HG03342 (cell line): Measurements from ENCODE around the gene CCL19.
"Not testable (repeated sequence)": the region's sequence is repeated elsewhere in the genome, so short reads cannot be mapped to it uniquely, and the experiment has no call there.

Source experiments
- ATAC-seq: cut with Tn5 transposase; IDR thresholded peaks from one replicate; pipeline ENCODE4 v1.9.1; 2021; ENCODE audit warnings: mild to moderate bottlenecking, moderate library complexity; ENCODE audit not compliant: unreplicated experiment

The CCL19 gene

DNA sequence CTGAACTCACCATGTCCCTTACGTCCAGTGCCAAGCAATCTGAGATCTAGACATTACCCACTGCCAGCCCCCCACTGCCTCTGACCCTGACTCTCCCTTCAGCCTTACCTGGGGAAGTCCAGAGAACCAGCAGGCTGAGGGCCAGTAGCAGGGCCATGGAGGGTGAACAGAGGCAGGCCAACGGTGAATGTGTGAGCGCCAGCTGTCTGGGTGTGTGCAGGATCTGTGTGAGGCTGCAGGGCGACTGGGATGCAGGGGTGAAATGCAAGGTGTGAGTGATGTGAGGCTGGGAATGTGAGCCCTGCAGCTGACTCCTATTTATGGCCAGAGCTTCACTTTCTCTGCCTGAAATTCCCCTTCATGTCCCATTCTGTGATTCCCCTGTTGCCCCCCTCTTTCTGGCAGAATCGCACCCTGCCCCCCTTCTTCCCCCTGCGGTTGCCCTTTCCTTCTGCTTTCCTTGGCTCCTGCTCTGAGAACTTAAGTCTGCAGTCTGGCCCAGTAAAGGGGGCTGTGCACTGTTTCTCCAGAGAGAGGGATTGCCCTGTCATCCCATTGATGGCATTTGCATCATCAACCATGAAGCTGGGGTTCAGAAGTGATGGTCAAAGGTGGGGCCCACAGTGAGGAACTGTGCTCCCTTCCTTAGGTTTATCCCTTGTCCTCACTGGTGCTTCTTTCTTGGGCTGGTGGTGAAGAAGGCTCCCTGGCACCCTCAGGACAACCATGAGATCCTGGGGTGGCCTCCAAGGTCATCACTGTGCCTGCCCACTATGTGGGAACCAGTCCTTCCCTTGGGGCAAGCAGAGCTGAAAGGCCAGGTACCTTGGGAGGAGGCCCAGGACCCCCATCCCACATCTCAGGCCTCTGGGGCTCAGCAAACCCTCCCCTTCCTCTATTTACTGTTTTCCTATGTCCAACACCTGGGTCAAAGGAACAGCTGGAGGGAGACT is at the start of gene CCL19:
Gene CCL19, minus strand, starts transcription at position 294 of the 953 bp plus-strand sequence. Its CDS starts 137 bp downstream, at position 157.
- ATAC-seq, result no peak

- ATAC-seq, result not testable (repeated sequence)
Observed at GRCh38 chr9:34740176-34740575, 49.1 kb upstream of the CCL19 start.

GRCh38 chr9:34737677-34738260 is 46.7 kb upstream of the CCL19 start:
- ATAC-seq, result no peak

DNA sequence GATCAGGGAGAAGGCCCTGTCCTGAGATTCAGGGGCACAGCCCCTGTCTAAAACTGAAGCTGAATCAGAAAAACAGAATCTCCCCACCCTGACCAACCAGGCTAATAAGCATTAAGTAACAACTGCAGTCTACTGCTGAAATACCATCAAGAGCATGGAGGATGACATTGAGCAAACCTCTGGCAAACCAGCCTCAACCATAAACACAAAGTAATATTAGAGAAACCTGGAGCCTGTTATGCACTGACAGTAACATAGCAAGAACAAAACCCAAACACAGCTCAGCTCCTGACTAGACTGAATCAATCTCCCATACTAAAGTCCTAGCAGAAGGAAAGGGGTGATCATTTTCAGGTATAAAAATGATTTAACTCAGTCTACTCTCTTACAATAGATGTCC is 43.6 kb upstream of the CCL19 start:
- no peak for ATAC-seq

DNA sequence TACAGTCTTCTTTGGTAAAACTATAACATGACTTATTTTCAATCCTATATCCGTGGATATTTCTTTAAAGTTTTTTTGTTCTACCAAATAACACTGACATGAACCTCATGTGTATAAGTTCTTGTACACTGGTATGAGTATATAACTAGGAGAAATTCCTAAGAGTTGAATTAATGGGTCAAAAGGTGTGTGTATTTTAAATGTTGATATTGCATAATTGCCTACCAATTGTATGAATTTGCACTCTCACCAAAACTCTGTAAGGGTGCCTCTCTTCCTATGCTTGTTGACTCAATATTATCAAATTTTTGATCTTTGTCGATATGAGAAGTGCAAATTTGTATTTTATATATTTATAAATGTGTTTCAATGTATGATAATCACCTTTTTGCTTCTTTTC is 41.8 kb upstream of the CCL19 start:
- ATAC-seq, result no peak

GRCh38 chr9:34732478-34732877 is 41.4 kb upstream of the CCL19 start:
- ATAC-seq, result no peak

- no peak for ATAC-seq
Observed at GRCh38 chr9:34723141-34723540, 32.1 kb upstream of the CCL19 start.

- ATAC-seq, result not testable (repeated sequence)
Observed at GRCh38 chr9:34719769-34720025, 28.6 kb upstream of the CCL19 start.

DNA sequence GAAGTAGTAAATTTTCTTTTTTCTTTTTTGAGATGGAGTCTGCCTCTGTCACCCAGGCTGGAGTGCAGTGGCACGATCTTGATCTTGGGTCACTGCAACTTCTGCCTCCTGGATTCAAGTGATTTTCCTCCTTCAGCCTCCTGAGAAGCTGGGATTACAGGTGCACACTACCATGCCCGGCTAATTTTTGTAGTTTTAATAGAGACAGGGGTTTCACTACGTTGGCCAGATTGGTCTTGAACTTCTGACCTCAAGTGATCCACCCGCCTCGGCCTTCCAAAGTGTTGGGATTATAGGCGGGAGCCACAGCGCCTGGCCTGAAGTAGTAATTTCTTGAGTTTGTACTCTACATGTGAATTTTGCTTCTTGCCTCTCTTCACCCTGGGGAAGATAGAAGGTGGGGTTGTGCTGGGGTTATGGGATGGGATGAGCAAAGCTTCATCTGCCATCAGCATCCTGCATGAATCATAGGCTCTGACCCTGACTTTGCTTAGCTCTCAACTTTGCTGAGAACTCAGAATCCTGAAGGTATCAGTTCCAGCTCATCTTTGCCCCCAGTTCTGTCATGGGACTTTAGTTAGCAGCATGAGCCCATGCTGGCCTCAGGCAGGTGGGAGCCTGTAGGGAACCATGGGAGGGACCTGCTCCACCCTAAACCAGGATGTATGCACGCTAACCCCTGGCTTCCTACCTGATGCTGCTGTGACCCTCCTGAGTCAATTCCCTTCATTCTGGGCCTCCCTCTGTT is 28.1 kb upstream of the CCL19 start:
- ATAC-seq, result no peak

DNA sequence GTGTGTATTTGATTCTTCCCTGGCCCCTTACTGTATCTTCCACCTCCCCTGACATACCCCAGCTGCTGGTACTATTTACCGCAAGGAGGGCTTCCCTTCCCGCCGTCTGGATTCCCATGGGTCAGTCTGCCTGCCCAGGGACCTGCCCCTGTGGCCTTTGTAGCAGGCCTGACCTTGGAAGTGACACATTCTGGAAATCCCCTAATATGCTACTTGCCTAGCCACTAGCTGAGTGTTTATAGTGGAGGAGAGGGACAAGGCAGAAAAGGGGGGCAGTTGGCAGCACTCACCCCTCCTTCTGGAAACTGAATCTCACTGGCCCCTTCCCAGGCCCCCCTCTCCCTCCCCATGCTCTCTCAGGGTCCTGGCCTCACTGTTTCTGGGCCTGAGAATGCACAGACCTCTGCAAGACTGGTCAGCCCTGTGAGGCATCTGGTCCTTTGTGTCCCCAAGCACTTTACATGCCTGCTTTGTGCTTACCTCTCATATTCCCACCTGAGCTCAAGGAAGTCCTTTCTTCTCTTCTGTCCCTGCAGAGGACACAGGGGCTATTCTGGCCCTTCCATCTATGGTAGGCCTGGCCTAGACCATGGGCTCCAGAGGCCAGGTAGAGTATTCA is 27.0 kb upstream of the CCL19 start:
- ATAC-seq, result no peak

DNA sequence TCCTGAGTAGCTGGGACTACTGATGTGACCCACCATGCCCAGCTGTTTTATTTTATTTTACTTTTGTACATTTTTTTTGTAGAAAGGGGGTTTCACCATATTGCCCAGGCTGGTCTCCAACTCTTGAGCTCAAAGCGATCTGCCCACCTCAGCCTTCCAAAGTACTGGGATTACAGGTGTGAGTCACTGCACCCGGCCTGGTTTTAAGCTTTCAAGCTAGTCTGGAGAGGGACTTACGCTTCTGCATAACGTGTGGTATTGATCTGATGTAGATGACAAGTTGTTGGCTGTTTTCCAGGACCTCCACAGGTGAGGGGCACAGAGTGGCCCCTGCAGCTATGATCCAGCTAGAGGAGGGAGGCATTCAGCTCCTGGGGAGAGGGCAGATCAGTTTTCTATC is 25.6 kb upstream of the CCL19 start:
- no peak for ATAC-seq

DNA sequence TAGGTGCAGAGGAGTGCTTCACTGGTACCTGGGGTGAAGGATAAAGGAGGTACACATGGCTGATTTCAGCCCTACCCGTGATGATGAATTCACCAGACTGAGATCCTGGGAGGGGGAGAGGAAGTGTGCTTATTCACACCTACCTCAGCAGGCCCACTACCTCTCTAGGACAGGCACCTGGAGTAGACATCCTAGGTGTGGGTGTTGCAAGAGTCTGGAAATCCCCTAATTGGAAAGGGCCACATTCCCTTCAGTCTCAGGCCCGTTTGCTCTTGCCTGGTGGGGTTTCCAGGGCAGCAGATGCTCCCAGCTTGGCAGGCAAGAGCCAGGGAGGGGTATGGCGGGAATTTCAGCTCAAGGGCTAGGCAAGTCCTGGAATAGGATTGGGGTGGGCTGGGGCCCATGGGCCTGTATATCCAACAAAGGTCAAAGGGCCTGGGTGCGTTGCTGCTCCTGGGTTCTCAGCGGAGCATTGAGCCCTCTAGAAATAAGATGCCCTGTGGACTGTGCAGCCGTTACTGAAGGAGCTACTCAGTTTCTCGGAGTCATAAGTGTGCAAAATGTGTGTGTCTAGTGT is 24.7 kb upstream of the CCL19 start:
- ATAC-seq, result no peak

DNA sequence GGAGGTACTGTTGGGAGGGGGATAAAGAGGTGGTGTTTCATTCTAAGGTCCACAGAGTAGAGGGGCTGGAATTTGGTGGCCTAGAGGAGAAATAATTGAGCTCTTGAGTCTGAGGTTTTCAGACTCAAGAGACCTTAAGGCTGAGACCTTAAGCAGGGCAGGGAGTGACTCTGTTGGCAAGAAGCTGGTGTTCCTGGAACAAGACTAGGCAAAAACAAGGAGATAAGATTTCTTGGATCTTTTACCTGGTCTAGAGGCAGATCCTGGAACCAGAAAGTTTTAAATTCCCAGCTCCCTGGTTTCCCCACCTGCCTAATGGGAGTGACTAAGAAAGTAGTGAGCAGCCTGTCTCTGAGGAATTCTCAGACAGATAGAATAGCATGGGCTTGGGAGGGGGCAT is 22.9 kb upstream of the CCL19 start:
- ATAC-seq, result no peak

- no peak for ATAC-seq
Observed at GRCh38 chr9:34712140-34712539, 21.1 kb upstream of the CCL19 start.

DNA sequence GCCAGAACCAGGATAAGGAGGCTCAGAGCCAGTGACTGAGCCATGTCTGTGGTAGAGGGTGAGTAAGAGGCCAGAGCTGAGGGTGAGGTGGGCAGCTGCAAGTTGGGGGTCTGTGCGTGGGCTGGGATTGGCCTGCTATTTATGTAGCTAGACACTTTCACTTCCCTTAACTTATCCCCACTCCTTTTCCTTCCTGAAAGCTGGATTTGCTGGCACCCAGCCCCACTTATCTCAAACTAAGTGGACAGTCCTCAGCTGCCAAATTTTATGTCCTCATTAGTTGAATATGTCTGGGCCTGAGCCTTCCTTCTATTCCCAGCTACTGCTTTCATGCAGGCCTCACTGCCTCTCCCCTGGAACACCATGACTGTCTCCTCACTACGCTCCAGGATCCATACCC is 18.9 kb upstream of the CCL19 start, which contains the start of gene CCL21:
Gene CCL21, minus strand, starts transcription at position 114 of the 400 bp plus-strand sequence. Its CDS starts 70 bp downstream, at position 44.
- ATAC-seq, result no peak

DNA sequence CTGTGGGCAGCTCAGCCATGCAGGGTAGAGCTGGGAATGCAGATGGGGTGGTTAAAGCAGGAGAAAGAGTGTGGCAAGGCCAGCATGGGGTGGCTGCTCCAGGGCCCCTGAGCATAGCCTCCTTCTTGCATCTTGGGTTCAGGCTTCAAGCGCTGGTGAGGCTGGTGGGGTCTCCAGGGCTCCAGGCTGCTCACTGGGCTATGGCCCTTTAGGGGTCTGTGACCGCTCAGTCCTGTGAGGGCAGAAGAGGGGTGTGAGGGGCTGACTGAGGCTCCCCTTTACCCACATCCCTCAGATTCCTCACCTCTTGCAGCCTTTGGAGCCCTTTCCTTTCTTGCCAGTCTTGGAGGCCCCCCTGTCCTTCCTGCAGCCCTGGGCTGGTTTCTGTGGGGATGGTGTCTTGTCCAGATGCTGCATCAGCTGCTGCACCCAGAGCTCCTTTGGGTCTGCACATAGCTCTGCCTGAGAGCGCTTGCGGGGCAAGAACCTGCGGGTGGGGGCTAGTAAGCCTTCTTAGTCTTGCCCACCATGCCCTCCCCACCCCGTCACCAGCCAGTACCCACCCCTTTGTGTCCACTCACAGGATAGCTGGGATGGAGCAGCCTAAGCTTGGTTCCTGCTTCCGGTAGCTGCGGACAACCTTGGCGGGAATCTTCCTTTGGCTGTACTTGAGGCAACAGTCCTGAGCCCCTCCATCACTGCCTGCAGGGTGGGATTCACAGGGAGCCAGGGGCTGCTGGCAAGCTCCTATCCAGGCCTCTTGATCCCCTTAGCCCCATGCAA is 18.3 kb upstream of the CCL19 start:
- no peak for ATAC-seq

GRCh38 chr9:34707130-34707529 is 16.1 kb upstream of the CCL19 start:
- no peak for ATAC-seq

GRCh38 chr9:34701769-34702736 is 11.0 kb upstream of the CCL19 start:
- peak; percentile 65 for ATAC-seq
